GM19467 (cell line): ENCODE data around the gene KIF1A.
"Not testable (repeated sequence)": the region's sequence is repeated elsewhere in the genome, so short reads cannot be mapped to it uniquely, and the experiment has no call there.

Experiments
- ATAC-seq: cut with Tn5 transposase; IDR thresholded peaks from one replicate; pipeline ENCODE4 v1.9.1; 2021; ENCODE audit warnings: mild to moderate bottlenecking, moderate library complexity; ENCODE audit not compliant: unreplicated experiment

The KIF1A gene

DNA sequence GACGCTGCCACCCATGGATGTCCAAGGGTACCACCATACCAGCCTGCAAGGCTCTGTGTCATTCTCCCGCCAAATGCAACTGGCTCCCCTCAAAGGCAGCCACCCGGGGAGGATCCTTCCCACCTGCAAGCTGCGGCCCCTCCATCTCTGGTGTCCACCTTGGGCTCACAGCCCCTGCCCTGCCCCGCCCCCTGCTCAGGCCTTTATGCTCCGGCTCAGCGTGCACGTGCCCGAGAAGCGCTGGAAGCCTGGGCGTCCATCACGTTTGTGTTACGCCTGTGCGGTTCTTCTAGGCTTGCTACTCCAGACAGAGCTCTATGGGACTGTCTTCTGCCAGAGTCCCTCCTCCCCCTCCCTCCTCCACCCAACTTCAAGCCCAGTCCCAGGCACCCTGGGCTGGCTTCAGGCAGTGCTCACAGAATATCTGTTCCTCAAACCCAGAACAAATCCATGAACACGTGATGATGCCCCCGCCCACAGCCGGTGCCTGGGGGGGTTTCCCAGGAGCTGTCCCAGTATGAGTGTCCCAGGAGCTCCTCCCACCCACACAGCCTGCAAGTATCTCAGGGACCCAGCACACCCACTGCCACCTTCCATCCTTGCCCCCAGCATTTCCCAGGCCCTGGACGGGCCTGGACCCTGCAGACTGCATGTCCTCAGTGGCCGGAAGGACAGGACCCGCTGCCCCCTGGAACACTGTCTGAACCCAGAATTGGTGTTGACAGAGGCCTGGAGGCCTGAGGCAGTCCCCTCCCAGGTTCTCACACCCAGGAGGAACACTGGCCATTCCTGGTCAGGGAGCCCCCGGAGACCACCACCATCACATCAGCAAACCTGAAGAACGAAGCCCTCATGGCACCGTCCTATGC lies 30.3 kb downstream of the KIF1A start:
- ATAC-seq, result no peak

DNA sequence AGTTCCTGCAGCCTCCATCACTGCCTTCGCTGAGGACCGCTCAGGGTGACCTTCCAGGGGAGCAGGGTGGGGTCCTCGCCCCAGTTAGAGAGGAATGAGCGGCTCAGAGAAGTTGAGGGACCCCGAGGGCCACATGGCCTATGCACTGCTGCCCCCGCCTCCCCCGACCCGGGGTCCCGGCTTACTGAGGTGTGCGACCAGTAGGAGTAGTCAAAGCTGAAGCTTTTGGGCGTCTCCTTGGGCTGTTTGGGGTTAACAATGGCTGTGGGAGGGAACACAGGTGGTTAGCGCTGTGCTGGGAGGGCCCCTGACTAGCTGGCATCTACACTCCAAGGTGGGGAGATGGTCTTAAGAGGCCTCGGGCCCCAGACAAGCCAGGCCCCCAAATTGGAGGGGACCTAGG lies 31.0 kb downstream of the KIF1A start:
- ATAC-seq, result no peak

DNA sequence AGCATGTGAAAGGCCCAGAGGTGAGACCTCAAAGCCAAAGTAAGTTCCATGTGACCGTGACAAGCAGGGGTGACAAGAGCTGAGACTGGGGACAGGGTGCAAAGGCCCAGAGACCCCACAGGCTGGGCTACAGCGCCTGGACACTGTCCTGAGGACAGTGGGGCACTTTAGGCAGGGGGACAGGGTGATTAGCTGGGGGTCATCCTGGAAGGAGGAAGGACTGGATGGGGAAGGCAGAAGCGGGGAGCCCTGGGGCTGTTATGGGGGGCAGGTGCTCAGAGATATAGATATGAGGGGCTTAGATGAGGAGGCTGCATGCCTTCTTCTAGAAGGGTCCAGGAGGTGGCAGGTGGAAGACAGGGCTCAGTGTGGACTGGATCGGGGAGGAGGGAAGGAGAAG lies 31.5 kb downstream of the KIF1A start:
- ATAC-seq, result no peak

DNA sequence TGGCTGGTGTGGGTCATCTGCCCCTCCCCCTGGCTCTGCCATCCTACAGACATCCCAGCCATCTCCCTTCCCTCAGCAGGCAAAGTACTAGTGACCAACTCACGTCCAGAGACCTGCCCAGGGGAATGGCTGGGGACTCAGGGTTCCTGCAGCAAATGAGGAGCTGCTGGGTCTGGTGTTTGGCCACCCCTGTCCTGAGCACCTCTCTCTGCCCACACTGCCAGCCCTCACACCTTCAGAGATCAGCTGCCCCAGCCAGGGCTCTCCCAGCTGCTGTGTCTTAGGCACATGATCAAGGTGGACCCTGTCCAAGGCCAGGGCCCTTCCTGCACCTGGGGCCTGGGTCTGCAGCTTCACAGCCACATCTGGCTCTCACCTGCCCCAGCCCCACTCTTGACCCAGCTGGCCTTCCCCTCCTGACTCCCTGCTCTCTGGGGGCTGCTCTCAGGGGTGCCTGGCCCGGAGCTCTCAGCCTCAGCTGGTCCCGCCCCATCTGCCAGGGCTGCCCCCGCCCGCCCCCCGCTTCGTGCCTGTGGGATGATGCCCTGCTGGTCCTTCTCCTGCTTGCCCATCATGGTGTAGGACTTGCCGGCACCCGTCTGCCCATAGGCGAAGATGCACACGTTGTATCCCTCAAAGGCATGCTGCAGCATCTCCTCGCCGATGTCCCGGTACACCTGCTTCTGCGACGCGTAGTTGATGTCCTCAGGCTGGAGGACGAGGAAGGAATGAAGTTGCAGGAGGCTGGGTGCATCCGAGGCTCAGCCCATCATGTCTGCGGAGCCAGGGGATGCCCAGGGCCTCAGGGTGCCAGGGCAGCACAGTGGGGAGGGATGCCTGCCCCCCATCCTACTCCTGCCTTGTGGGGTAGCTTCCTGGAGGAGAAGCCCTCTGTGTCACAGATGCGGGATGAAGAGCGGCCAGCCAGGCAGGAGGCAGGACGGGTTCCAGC lies 32.2 kb downstream of the KIF1A start:
- no peak for ATAC-seq

DNA sequence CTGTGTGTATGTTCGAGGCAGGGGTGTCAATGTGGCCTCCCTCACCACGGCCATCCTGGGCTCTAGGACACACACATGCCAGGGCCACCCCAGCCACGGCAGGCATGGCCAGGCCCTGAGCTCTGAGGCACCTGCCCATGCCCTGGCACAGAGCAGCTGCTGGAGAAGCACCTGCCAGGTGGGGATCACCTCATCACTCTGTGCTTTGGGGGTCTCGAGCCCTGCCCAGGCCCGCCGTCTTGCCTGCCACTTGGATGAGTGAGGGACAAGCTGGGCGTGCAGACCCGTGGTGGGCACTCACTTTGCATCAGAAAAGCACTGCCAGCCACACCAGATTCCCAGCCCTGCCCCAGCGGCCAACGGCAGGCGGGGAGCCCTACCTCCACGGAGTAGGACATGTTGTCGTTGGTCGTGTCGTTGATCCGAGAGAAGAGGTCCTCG lies 33.1 kb downstream of the KIF1A start:
- no peak for ATAC-seq

DNA sequence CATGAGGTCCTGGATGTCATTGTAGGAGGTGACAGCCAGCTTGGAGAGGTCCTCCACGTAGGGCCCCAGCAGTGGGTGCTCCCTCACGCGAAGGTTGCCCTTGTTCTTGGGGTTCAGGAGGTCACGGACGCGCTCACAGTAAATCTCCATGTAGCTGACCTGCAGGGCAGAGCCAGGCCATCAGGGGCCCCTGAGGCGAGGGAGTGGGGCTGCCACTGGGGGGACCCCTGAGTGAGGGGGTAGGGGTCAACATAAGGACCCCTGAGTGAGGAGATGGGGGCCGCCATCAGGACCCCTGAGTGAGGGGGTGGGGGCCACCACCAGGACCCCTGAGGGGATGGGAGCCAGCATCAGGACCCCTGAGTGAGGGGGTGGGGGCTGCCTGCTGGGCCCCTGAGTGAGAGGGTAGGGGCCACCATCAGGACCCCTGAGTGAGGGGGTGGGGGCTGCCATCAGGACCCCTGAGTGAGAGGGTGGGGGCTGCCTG lies 33.6 kb downstream of the KIF1A start:
- ATAC-seq, result no peak

DNA sequence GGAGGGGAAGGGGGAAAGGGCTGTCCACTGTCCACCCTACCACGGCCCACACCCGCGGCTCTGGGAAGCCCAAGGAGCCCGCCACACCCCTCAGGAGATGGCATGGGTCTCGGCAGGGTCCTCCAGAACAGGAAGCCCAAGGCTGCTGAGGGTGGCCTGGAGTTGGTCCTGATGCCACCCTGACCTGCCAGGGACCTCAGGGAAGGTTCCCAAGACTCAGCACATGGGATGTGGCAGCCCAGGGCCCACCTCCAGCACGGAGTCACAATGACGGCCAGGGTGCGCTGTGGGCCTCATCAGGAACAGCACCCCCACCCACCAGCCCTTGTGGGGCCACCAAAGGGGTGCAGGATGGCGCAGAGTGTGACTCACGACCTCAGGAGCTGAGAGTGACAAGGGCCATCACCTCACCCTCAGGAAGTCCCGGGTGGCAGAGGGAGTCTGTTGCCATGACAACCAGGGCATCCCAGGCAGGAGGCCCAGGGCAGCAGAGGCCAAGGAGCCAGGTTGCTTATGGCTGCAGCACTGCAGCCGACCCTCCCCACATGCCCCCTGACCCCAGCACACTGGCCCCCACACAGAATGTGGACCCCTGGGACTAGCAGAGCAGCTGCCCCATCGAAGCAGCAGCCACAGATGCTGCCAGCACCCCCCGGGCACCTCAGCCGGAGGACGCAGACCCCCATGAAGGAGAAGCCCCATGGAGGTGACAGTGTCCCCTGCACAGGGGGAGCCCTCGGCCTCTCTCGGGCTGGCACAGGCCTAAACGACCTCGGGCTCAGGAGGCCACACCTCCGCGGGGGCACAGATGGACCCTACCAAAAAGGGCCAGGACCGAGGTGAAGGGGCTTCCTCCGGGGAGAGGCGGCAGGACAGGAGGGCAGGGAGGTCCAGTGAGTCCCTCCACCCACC lies 34.3 kb downstream of the KIF1A start:
- ATAC-seq, result no peak

DNA sequence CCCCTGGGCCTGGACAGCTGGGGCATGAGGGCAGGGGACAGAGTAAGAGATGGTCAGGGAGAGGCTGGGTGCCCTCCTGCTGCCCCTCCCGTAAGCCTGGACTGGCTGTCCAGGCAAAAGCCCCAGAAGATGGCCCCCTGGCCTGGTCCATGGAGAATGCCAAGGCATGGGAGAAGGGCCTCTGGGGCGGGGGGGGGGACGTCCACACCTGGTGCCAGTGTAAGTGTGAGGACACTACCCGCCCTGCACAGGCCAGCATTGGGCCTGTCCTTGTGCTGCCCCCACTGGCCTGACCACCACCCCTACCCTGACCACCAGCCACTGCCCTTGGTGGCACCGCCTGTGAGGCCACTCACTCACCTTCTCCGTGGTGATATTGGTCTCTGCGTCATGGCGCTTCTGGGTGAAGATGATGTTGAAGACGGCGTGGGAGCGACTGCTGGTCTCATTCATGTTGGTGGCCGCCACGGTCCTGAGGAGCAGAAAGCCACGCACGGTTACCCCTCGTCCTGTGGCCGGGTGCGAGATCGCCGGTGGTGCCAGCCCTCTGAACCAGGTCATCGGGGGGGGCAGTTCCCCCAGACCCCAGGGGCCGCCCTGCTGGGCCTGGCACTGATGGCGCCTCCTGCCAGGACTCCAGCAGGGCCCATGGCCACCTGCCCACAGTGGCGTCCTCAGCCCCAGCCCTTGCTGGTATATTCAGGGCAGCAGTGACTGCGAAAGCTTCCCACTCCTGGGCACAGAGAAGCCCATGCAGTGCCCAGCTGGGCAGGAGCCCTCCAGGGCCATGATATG lies 35.2 kb downstream of the KIF1A start:
- no peak for ATAC-seq

DNA sequence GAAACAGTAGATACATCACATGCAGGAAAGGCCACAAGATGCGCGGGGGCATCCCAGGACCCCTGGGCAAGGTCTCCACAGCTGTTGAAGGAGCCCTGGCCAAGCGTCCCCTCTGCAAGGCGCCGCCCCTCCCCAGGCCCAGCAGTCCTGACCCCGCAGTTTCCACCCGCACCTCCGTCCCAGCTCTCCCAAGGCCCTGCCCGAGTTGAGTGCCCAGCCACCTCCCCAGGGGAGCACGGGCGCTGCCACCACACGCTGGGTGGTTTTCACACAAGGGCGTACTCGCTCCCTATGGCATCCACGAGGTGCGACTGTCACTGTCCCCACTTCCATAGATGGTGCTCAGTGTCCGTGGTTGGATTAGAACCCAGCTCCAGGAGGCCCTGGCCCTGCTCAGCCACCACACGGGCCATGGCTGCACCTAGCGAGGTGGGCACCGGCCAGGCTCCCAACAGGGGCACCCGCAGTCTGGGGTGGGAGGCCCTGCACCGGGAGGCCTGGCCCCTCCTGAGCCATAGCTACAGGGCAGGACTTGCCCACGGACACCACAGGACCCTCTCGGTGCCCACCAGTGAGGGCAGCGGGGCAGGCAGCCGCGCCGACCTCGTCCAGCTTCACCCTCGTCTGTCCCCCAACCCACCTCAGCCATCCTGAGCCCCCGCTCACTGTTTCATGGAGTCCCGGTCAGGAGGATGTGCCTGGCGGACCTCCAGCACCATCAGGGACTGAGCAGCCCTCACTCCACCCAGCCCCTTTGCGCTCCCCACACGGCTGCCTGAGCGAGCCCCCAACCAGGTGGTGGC lies 36.0 kb downstream of the KIF1A start:
- ATAC-seq, result no peak

DNA sequence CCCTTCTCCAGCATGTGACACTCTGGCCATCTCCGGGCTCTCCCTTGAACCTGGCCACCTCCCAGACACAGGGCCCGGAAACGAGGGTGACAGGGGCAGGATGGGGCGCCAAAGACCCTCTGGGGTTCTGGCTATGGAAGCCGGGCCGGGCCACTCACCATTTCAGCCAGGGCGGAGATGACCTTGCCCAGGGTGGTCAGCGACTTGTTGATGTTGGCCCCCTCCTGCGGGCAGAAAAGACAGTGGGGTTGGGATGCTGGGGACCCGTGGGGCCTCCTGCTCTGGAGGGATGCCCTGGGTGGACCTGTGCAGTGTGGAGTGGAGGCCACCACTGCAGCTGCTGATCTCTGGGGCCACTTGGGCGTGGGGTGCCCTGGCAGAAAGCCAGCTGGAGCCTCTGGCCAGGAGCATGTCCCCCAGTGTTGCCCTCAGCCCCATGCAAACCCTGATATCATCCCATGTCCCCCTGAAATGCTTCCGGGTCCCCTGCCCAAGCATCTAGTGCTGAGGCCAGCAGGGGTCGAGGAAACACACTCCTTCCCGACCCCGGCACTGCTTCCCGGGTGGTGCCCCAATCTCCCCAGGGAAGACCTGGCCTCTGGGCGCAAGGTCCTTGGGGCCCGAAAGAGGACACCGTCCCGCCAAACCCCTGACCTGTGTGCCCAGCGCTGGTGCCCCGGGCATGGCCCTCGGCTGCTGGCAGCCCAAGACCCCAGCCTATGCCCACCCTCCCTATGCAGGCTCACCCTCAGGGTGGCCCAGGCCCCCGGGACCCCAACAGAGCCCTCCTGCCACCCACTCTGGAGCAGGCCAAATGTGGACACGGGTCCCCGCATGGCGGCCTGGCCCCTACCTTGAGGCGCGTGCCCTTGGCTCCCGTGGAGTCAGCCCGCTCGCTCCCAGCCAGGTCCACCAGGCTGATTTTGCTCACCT lies 36.9 kb downstream of the KIF1A start:
- no peak for ATAC-seq

DNA sequence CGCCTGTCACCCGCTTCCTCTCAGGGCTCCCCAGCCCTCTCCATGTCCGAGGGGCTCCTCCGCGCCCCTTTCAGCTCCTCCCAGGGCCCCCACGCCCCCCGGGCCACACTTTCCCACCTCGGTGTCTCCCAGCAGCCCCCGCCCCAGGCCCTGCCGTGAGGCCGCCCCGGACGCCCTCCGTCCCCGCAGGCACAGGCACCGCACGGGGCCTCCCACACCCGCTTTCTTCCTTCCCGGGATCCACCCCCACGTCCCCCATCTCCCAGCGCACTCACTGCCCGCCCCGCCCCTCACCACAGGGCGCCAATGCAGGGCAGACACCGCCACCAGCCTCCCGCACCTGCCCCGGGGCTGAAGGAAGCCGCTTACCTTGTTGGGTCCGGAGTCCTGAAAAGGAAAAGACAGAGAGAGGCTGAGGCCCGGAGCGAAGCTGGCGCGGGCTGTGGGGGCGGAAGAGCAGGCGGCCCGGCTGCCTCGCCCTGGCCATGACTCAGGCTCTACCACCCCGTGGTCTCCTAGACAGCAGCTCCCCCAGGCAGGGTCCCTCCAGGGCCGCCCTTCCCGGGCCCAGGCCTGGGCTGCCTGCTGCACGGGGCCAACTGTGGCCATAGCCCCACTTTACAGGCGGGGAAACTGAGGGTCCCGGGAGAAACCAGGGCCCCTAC lies 37.7 kb downstream of the KIF1A start:
- ATAC-seq, result no peak

DNA sequence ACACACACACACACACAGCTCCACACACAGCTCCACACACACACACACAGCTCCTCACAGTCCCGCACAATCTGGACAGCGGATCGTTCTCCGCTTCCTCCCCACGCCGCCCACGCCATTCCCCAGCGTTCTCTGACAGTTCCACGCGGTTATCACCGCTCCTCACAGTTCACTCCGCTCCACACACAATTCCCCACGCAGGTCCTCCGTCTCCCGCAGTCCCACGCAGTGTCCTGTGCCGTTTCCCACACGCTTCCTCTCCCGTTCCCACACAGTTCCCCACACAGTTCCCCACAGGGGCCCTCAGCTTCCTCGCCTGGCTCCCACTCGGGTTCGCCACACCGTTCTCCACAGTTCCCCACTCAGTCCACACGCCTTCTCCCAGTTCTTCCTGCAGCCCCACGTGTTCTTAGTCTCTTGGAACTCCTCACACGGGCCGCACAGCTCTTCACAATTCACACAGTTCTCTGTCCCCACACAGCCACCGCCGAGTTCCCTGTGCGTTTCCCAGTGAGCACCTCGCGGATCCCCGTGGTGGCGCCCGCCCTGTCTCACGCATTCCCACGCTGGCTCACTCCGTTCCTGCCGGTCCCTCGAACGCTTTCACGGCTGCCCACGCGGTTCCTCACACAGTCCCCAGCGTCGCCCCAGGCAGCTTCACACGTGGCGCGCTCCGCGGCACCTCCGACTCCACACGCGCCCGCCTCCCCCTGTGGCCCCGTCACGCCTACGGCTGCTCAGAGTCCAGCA lies 38.4 kb downstream of the KIF1A start:
- no peak for ATAC-seq

DNA sequence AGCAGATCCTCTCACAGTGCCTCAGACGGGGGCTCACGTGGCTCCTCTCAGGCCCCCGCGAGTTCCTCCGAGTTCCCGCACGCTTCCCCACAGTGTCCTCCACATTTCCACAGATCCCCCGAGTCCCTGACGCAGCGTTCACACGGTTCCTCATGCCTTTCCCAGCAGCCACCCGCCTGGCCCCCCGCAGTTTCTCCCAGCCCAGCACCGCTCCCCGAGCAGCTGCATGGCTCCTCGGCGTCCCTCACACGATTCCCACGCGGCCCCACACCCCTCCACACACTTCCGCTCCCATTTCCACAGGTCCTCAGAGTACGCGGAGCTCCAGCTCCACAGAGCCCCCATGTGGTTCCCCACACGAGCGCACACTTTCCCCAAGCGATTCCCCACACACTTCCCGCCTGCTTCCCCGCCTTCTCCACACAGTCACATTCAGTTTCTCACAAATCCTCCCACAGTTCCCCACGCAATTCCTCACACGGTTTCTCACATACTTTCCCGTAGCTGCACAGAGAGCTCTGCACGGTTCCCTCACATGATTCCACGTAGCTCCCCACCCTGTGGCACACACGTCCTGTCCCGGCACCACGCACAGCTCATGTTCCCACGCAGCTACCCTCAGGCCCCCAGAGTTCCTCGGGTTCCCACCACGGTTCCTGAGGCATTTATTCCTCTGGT lies 39.9 kb downstream of the KIF1A start:
- no peak for ATAC-seq

DNA sequence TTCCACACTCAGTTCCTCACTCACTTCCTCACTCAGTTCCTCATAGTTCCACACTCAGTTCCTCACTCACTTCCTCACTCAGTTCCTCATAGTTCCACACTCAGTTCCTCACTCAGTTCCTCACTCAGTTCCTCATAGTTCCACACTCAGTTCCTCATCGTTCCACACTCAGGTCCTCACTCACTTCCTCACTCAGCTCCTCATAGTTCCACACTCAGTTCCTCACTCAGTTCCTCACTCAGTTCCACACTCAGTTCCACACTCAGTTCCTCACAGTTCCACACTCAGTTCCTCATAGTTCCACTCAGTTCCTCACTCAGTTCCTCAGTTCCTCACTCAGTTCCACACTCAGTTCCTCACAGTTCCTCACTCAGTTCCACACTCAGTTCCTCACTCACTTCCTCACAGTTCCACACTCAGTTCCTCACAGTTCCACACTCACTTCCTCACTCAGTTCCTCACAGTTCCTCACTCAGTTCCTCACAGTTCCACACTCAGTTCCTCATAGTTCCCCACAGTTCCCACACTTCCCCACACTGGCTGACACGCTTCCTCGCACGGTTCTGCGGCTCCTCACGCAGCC lies 40.7 kb downstream of the KIF1A start:
- not testable (repeated sequence) for ATAC-seq

DNA sequence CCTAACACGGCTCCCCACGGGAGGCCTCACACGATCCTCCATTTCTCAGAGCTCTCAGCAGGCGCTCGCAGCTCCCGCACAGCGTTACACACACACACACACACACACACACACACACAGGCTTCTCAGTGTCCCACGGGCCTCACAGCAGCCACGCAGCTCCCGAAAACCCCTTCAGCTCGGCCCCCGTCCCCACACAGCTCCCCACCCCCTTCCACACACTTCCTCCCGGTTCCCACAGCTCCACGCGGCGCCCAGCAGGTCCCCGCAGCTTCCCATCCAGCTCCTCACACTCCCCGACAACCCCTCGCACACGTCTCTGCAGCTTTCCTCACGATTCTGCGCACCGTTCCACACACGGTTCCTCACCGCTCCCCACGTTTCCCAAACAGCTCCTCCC lies 41.6 kb downstream of the KIF1A start:
- ATAC-seq, result no peak
